ENCODE data around the gene ISYNA1.

ISYNA1 gene

GRCh38 chr19:18430417-18431144 lies 7.4 kb downstream of the ISYNA1 start:
- DNase-seq: no peak

- no peak for DNase-seq
Measured at GRCh38 chr19:18429717-18430416, 8.1 kb downstream of the ISYNA1 start.

- DNase-seq: peak; percentile 59
Measured at GRCh38 chr19:18428787-18429674, 8.9 kb downstream of the ISYNA1 start.

GRCh38 chr19:18428173-18428786 lies 9.7 kb downstream of the ISYNA1 start:
- peak; percentile 62 for DNase-seq

- no peak for DNase-seq
Measured at GRCh38 chr19:18427743-18428113, 10.2 kb downstream of the ISYNA1 start.

- DNase-seq: no peak
Measured at GRCh38 chr19:18427080-18427742, 10.7 kb downstream of the ISYNA1 start.

DNA sequence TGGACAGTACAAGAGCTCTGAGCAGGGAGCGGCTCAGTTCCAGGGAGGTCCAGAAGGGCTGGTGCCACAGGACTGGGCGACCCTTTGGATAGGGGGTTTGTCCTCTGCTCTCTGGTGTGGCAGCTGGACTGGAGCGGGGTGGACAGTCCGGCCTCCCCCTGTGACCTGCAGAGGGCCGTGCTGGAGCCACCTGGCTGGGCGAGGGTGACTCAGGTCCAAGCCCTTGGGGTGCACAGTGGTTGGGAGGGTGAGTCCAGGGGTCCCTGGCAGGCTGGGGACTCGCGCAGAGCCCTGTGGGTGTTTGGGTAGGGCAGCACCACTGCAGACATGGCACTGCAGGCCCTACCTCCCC lies 11.5 kb downstream of the ISYNA1 start:
- no peak for DNase-seq

DNA sequence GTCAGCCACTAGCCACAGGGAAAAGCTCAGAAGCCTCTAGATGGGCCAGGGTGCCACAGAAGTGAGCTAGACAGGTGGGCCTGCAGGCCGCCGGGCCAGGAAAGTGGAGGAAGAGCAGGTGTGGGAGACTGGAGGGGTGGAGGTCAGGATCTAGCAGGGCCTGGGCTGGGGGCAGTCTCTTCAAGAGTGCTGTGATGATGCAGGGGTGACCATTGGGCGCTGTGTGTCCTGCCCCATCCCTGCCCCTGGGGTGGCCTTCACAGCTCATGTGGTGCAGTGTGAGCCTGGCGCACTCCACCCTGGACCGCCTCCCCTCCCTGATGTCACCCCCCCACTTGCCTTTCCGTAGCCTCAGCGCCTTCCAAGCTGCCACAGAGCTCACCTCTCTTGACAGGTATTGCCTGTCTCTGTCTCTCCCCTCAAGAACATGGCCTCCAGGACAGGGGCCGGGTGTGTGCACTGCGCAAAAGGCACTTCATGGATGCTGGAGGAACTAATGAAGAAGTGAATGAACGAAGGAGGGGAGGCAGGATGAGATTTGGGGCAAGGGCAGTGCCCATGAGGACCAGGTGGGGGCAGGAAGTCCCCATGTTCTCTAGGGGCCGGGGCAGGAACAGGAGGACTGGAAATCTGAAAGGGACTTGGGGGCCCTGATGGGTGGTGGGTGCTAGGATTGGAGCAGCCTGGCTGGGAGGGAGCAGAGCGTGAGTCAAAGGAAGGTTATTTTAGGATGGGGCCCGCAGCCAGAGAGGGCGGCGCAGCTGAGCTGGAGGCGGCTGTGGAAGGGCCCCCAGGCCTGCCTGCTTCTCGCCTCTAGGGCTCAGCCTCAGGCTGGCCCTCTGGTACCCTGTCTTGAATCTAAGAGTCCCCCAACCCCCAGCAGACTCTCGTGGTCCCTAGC lies 12.2 kb downstream of the ISYNA1 start:
- DNase-seq: no peak

GRCh38 chr19:18424890-18425514 lies 12.9 kb downstream of the ISYNA1 start:
- DNase-seq: no peak

GRCh38 chr19:18424122-18424889 lies 13.6 kb downstream of the ISYNA1 start:
- DNase-seq: no peak

- no peak for DNase-seq
Measured at GRCh38 chr19:18423258-18424020, 14.5 kb downstream of the ISYNA1 start.

GRCh38 chr19:18422530-18423191 lies 15.3 kb downstream of the ISYNA1 start:
- DNase-seq: peak; percentile 82

- DNase-seq: peak; percentile 53
Measured at GRCh38 chr19:18421371-18421959, 16.5 kb downstream of the ISYNA1 start.

DNA sequence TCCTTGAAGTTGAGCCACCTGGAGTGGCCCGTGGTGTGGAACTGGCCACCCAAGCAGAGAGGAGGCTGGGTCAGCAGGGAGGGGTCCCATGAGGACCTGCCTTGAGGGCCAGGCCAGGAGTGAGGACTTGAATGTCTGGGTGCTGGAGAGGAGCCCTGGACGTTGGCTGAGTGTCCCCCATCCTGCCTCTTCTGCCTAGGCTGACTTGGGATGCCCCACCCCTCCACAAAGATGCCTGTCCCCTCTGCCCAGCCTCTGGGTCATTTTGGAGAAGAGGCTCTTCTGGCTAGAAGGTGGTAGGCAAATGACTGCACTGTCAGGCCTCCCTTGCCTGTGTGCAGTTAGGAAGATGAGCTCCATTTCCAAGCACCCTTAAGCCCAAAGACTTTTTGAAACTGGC lies 17.0 kb downstream of the ISYNA1 start:
- no peak for DNase-seq

DNA sequence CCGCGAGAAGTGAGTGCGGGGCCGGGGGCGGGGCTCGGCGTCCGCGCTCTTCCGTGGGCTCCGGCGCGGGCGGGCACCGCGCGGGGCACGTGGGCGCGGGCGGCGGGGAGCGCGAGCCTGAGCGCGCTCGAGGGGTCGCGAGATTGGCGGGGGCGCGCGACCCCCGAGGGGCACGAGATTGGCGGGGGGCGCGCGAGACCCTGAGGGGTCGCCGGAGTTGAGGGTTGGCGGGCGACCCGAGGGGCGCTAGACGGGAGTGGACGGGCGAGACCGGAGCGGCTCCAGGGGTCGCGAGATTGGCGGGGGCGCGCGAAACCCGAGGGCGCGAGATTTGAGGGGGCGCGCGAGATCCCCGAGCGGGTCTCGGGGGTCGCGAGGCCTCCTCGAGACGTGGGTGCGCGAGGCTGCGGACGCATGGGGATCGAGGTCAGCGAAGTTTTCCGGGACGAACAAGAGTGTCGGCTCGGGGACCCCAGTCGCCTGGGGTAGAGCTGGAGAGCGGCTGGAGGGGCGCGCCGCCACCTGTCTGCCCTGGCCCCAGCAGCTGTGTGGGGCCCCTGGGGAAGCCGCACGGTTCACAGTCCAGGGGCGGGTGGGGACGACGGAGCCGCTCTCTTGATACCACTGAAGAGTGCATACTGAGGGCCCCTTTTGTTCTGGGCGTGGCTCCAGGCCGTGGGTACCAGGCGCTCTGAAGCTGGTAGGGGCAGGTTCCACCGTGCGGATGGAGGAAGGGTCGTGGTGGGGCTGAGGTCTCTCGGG lies 18.1 kb downstream of the ISYNA1 start:
- DNase-seq: peak; percentile 25

DNA sequence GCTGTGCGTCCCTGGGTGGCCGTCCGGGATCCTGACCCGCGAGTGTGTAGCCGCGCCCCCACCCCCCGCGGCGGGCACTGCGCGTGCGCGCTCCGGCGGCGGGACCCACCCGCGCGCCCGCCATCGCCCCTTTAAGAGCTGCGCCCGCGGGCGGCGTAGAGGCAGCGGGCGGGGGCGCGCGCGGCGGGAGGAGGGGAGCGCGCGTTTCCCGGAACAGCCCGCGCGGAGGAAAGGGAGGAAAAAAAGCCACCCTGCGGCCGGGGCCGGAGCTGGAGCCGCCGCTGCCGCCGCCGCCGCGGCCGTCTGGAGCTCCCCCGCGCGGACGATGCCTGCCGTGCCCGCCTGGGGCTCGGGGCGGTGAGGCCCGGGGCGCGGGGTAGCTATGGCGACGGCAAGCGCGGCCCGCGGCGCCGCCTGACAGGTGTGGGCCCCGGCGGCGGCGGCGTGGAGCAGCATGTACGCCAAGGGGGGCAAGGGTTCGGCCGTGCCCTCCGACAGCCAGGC lies 18.7 kb downstream of the ISYNA1 start, which contains the start of gene SSBP4:
SSBP4 (plus strand) TSS at position 204 of the 504 bp plus-strand sequence; CDS start at position 455, 251 bp downstream.
- no peak for DNase-seq

DNA sequence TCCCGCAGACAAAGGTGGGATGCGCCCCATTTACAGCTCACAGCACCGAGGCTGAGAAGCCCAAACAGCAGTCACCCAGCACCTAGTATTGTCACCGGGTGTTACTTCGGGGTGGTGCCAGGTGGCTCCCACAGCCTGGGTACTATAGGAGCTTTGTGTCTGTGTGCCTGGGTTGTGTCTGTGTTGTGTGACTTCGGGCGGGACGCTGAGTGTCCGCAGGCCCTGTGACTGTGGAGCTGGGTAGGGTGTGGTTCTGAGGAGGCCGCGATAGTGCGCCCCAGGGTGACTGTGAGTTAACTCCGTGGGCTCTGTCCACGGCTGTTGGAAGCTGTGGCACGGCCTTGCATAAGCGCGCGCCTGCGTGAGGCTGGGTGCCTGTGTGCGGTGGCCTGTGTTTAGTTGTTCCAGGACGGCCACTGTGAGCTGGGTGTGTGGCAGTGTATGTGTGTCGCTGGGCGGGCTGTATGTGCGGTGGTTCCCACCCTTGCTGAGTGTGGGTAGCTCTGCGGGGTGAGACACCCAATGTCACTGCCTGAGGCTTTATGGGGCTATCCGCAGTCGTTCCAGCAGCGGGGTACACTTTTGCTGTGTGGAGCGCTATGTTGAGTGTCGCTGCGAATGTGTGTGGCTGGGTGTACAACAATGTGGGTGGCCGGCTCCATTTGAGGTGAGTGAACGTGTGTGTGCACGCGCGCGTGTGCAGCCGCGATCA lies 19.3 kb downstream of the ISYNA1 start:
- DNase-seq: no peak

All from NCI-H524 treated with DMSO at 0.1 percent for 48 hours (cell line).